H1 (cell line): ENCODE data around the gene LPGAT1. TPM values are rescaled to one million over a fixed set of nuclear protein-coding genes. Genes with fewer than 3 reads are reported as not detected.
"Not testable (repeated sequence)": the region's sequence is repeated elsewhere in the genome, so short reads cannot be mapped to it uniquely, and the experiment has no call there.

ENCODE experiments used
- CTCF ChIA-PET: fragments of 300-600 bp; sonication (Branson Sonifier 250); formaldehyde crosslinking; loops from one replicate; lab custom pipeline; 2021; ENCODE audit not compliant: partially characterized antibody; lab: Charles Lee
- POLR2A ChIA-PET: fragments of 300-600 bp; sonication (Branson Sonifier 250); formaldehyde crosslinking; loops from one replicate; lab custom pipeline; 2021; ENCODE audit warnings: inconsistent platforms; ENCODE audit not compliant: partially characterized antibody; lab: Charles Lee
- DNase-seq, 2 experiments: peaks; one replicate each; pipeline versions ENCODE4 v3.0.0 to v3.0.0-alpha.2; 2010 to 2022; ENCODE audit warnings: low spot score in 2 of 2, low read depth in 1 of 2, mixed read lengths in 1 of 2
- FAIRE-seq: peaks from 2 replicates; lab custom pipeline; 2011; peaks lifted over from hg19 to GRCh38; lab: Jason Lieb, UNC
- H2AFZ ChIP-seq: 2 replicates; pipeline ENCODE4 v1.8.1; 2012; ENCODE audit warnings: low read length, inconsistent platforms
- H2AK5ac ChIP-seq: 2 replicates; pipeline ENCODE4 v1.6.1; 2013; ENCODE audit warnings: low read depth, low read length
- H2BK120ac ChIP-seq: replicated peaks from 2 replicates; pipeline ENCODE3; 2013; ENCODE audit warnings: low read depth, low read length, inconsistent platforms
- H2BK12ac ChIP-seq: 2 replicates; pipeline ENCODE4 v1.6.1; 2013; ENCODE audit warnings: low read depth, low read length
- H2BK15ac ChIP-seq: 2 replicates; pipeline ENCODE4 v1.6.1; 2013; ENCODE audit warnings: low read length
- H2BK20ac ChIP-seq: 2 replicates; pipeline ENCODE4 v1.6.1; 2013; ENCODE audit warnings: low read length
- H2BK5ac ChIP-seq: 2 replicates; pipeline ENCODE4 v1.6.1; 2013; ENCODE audit warnings: low read depth, low read length
- H3K14ac ChIP-seq: 2 replicates; pipeline ENCODE4 v1.6.1; 2013; ENCODE audit warnings: inconsistent platforms; ENCODE audit not compliant: insufficient read length
- H3K18ac ChIP-seq: 2 replicates; pipeline ENCODE4 v1.6.1; 2013; ENCODE audit warnings: low read length; ENCODE audit errors: extremely low read depth
- H3K23ac ChIP-seq: 2 replicates; pipeline ENCODE4 v1.6.1; 2013; ENCODE audit warnings: inconsistent platforms; ENCODE audit not compliant: insufficient read length
- H3K23me2 ChIP-seq: 2 replicates; pipeline ENCODE4 v1.6.1; 2013; ENCODE audit warnings: low read depth, low read length
- H3K27ac ChIP-seq: 2 replicates; pipeline ENCODE4 v1.6.1; 2011; ENCODE audit warnings: low read depth, low read length, inconsistent platforms
- H3K27me3 ChIP-seq, 4 experiments: replicated peaks in 1 of 4; 1 replicate in 1 of 4; 2 replicates in 3 of 4; pipeline versions ENCODE4 v1.6.1 to v1.8.1; 2011 to 2013; ENCODE audit warnings: low read length in 3 of 4, mild to moderate bottlenecking in 3 of 4, inconsistent platforms in 2 of 4, mixed read lengths in 2 of 4, moderate library complexity in 1 of 4; ENCODE audit not compliant: control insufficient read depth in 3 of 4, insufficient read depth in 3 of 4; ENCODE audit errors: extremely low read depth in 1 of 4
- H3K36me3 ChIP-seq, 4 experiments: 2 replicates each; pipeline versions ENCODE4 v1.6.1 to v1.8.1; 2011 to 2013; ENCODE audit warnings: mild to moderate bottlenecking in 4 of 4, low read length in 3 of 4, moderate library complexity in 2 of 4, control low read depth in 1 of 4, inconsistent platforms in 1 of 4; ENCODE audit not compliant: insufficient read depth in 4 of 4, control insufficient read depth in 2 of 4
- H3K4ac ChIP-seq: replicated peaks from 2 replicates; pipeline ENCODE3; 2013; ENCODE audit warnings: low read length, low read depth, mixed read lengths, inconsistent platforms; ENCODE audit not compliant: insufficient read length
- H3K4me1 ChIP-seq, 4 experiments: replicated peaks in 1 of 4; 1 replicate in 1 of 4; 2 replicates in 3 of 4; pipeline versions ENCODE4 v1.6.1 to v1.8.1; 2011 to 2013; ENCODE audit warnings: low read length in 3 of 4, inconsistent platforms in 2 of 4, mixed read lengths in 1 of 4; ENCODE audit not compliant: insufficient read depth in 4 of 4, control insufficient read depth in 3 of 4
- H3K4me2 ChIP-seq, 2 experiments: 2 replicates each; pipeline versions ENCODE4 v1.6.1 to v1.8.1; 2011 to 2013; ENCODE audit warnings: low read depth in 2 of 2, low read length in 2 of 2, control low read depth in 1 of 2, inconsistent platforms in 1 of 2, mild to moderate bottlenecking in 1 of 2; ENCODE audit not compliant: insufficient read depth in 1 of 2
- H3K4me3 ChIP-seq, 4 experiments: fragments of 200-600, 300-600 bp in 1 of 4; sonication (generic), shearing (Covaris generic), sonication (Bioruptor Twin) in 1 of 4; 2 replicates each; pipeline versions ENCODE4 v1.5.1 to v1.8.1; 2011 to 2016; ENCODE audit warnings: low read length in 4 of 4, low read depth in 3 of 4, control low read depth in 2 of 4, inconsistent platforms in 2 of 4, mild to moderate bottlenecking in 2 of 4, mixed read lengths in 1 of 4, moderate library complexity in 1 of 4; ENCODE audit not compliant: insufficient read depth in 2 of 4; ENCODE audit errors: extremely low read depth in 1 of 4
- H3K56ac ChIP-seq: replicated peaks from 2 replicates; pipeline ENCODE3; 2013; ENCODE audit warnings: low read depth, mild to moderate bottlenecking, mixed read lengths, low read length, inconsistent platforms; ENCODE audit not compliant: insufficient read length
- H3K79me1 ChIP-seq: 2 replicates; pipeline ENCODE4 v1.6.1; 2013; ENCODE audit warnings: low read depth, low read length, control low read depth
- H3K79me2 ChIP-seq, 2 experiments: 2 replicates each; pipeline versions ENCODE4 v1.6.1 to v1.8.1; 2012 to 2013; ENCODE audit warnings: low read length in 2 of 2, mild to moderate bottlenecking in 2 of 2, inconsistent platforms in 1 of 2; ENCODE audit not compliant: insufficient read depth in 2 of 2, control insufficient read depth in 1 of 2
- H3K9ac ChIP-seq, 4 experiments: replicated peaks in 1 of 4; 1 replicate in 1 of 4; 2 replicates in 3 of 4; pipeline versions ENCODE4 v1.6.1 to v1.8.1; 2011 to 2013; ENCODE audit warnings: low read depth in 3 of 4, low read length in 3 of 4, control low read depth in 2 of 4, mild to moderate bottlenecking in 2 of 4, moderate library complexity in 2 of 4, inconsistent platforms in 1 of 4; ENCODE audit errors: extremely low read depth in 1 of 4
- H3K9me3 ChIP-seq, 2 experiments: 2 replicates each; pipeline versions ENCODE4 v1.6.1 to v1.8.1; 2012 to 2013; ENCODE audit warnings: mild to moderate bottlenecking in 2 of 2, moderate library complexity in 2 of 2, control low read depth in 1 of 2, inconsistent platforms in 1 of 2, low read depth in 1 of 2, low read length in 1 of 2, mixed read lengths in 1 of 2; ENCODE audit not compliant: insufficient read depth in 2 of 2
- H4K20me1 ChIP-seq, 2 experiments: replicated peaks in 1 of 2; 2 replicates each; pipeline versions ENCODE3 to v1.8.1; 2011 to 2013; ENCODE audit warnings: inconsistent platforms in 2 of 2, low read length in 2 of 2, mild to moderate bottlenecking in 1 of 2; ENCODE audit not compliant: insufficient read depth in 2 of 2, control insufficient read depth in 1 of 2
- H4K5ac ChIP-seq: 2 replicates; pipeline ENCODE4 v1.6.1; 2013; ENCODE audit warnings: low read length, low read depth, mixed read lengths, inconsistent platforms; ENCODE audit not compliant: insufficient read length
- H4K8ac ChIP-seq: 2 replicates; pipeline ENCODE4 v1.8.0; 2013; ENCODE audit warnings: mild to moderate bottlenecking, moderate library complexity, low read length, inconsistent platforms; ENCODE audit not compliant: insufficient read depth; ENCODE audit errors: extremely low read depth
- H4K91ac ChIP-seq: replicated peaks from 2 replicates; pipeline ENCODE3; 2013; ENCODE audit warnings: low read length, mixed read lengths, inconsistent platforms; ENCODE audit not compliant: insufficient read length
- EP300 ChIP-seq, 2 experiments: IDR thresholded peaks; 1 replicate in 1 of 2; 2 replicates in 1 of 2; pipeline ENCODE4 v1.6.1; 2011 to 2012; ENCODE audit warnings: low read depth in 2 of 2, low read length in 2 of 2, mild to moderate bottlenecking in 2 of 2, borderline replicate concordance in 1 of 2, inconsistent platforms in 1 of 2, moderate library complexity in 1 of 2
- YY1 ChIP-seq: IDR thresholded peaks from 2 replicates; pipeline ENCODE4 v1.6.1; 2011; ENCODE audit warnings: low read depth, mild to moderate bottlenecking, low read length
- WGBS, 2 experiments: shearing (Covaris generic) in 1 of 2; methylation state at CpG; one replicate each; pipeline versions ENCODE4 v1.1.6 to v1.1.7; 2013 to 2015; ENCODE audit warnings: low lambda C conversion rate in 2 of 2, mixed read lengths in 2 of 2, inconsistent platforms in 1 of 2, low coverage in 1 of 2, missing lambda C conversion rate in 1 of 2; ENCODE audit not compliant: insufficient replicate concordance in 2 of 2, insufficient coverage in 1 of 2, insufficient read length in 1 of 2; ENCODE audit errors: extremely low coverage in 1 of 2, missing lambda C conversion rate in 1 of 2; 5-methylcytosine and 5-hydroxymethylcytosine counted together
- polyA plus RNA-seq, 7 experiments: library from polyadenylated mRNA; depleted of rRNA in 3 of 7; stranded (reverse) in 5 of 7; unstranded in 2 of 7; fragments of >200 nt in 5 of 7; fragments of 200-250 nt in 2 of 7; gene quantifications; 1 replicate in 5 of 7; 2 replicates in 1 of 7; 4 replicates in 1 of 7; pipeline versions ENCODE4 v1.2.1 to v1.2.3, GENCODE V29; 2011 to 2013; ENCODE audit warnings: missing spikeins in 2 of 7, mixed read lengths in 2 of 7
- total RNA-seq: library from RNA; stranded (reverse); fragmentation: NEBNext Ultra II Directional; extraction: Animal tissue kit (Norgen Biotek cat#: 25700); gene quantifications from 2 replicates; pipeline ENCODE4 v1.2.1, GENCODE V29; 2021
- TF ChIP-seq, protein P1 (sequence below): IDR thresholded peaks from 2 replicates; pipeline ENCODE4 v1.6.1; 2012; ENCODE audit warnings: inconsistent platforms
- TF ChIP-seq, protein P2 (sequence below), 3 experiments: IDR thresholded peaks; 1 replicate in 2 of 3; 2 replicates in 1 of 3; pipeline versions ENCODE4 v1.5.1 to v1.6.1; 2011; ENCODE audit warnings: low read length in 3 of 3, mild to moderate bottlenecking in 3 of 3, inconsistent platforms in 2 of 3, low read depth in 1 of 3, moderate library complexity in 1 of 3; ENCODE audit not compliant: insufficient read depth in 1 of 3; ENCODE audit errors: control extremely low read depth in 1 of 3

LPGAT1 gene
- total and polyA plus RNA-seq, 2 of the 8 experiments (the other 6 are each of a cell fraction or from before 2014, with no cell fraction given) = 2.3 to 13.5 TPM

DNA sequence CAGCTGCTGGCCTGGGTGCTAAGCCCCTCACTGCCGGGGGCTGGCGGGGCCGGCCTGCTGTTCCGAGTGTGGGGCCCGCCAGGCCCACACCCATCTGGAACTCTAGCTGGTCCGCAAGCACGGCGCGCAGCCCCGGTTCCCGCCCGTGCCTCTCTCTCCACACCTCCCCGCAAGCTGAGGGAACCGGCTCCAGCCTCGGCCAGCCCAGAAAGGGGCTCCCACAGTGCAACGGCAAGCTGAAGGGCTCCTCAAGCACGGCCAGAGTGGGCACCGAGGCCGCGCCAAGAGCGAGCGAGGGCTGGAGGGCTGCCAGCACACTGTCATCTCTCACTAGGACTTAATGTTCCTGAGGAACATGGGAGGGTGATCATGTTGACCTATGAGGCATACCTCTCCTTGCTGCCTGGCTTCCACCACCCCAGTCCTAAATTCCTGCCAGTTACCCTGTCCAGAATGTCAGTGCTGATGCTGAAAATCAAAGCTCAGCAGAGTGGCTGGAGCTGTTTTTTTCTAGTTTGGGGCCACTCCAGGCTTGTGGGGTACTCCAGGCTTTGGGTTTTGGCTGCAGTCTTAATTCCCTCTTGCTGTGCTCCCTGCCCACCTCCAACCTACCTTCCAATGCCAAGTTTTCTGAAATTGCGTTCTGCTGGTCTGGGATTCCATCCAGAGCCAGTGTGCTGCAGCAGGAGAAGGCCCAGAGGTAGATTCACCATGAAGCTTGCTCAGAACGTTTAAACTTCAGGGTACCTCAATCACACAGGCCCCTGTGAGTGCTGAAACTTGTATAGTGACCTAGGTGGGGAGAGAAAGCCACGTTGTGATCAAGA is 44.2 kb upstream of the LPGAT1 start (continued):
- TF ChIP-seq YY1 = no peak
- TF ChIP-seq, protein P1, sequence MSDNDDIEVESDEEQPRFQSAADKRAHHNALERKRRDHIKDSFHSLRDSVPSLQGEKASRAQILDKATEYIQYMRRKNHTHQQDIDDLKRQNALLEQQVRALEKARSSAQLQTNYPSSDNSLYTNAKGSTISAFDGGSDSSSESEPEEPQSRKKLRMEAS = no peak
- no peak for TF ChIP-seq EP300 (IDR thresholded peaks at IDR 0.05; ENCODE audit: borderline replicate concordance in 1 of 2, low read depth in 2 of 2, low read length in 2 of 2)
- TF ChIP-seq, protein P2, sequence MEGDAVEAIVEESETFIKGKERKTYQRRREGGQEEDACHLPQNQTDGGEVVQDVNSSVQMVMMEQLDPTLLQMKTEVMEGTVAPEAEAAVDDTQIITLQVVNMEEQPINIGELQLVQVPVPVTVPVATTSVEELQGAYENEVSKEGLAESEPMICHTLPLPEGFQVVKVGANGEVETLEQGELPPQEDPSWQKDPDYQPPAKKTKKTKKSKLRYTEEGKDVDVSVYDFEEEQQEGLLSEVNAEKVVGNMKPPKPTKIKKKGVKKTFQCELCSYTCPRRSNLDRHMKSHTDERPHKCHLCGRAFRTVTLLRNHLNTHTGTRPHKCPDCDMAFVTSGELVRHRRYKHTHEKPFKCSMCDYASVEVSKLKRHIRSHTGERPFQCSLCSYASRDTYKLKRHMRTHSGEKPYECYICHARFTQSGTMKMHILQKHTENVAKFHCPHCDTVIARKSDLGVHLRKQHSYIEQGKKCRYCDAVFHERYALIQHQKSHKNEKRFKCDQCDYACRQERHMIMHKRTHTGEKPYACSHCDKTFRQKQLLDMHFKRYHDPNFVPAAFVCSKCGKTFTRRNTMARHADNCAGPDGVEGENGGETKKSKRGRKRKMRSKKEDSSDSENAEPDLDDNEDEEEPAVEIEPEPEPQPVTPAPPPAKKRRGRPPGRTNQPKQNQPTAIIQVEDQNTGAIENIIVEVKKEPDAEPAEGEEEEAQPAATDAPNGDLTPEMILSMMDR (IDR thresholded peaks at IDR 0.05; ENCODE audit: control extremely low read depth in 1 of 3, insufficient read depth in 1 of 3, low read depth in 1 of 3, low read length in 3 of 3) = no peak

DNA sequence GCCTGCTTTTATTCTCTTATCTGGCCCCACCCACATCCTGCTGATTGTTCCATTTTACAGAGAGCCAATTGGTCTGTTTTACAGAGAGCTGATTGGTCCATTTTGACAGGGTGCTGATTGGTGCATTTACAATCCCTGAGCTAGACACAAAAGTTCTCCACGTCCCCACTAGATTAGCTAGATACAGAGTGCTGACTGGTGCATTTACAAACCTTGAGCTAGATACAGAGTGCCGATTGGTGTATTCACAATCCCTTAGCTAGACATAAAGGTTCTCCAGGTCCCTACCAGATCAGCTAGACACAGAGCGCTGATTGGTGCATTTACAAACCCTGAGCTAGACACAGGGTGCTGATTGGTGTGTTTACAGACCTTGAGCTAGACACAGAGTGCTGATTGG is 43.2 kb upstream of the LPGAT1 start:
- FAIRE-seq = not testable (repeated sequence)
- CTCF ChIA-PET = interaction anchor here (1.1 to 1.3 kb wide), 2 partner anchors 12 to 21 kb away, joined by 3 read pairs; no protein-coding TSS in a partner anchor
- WGBS, 2 experiments = 79% methylated on average over 3 of the region's 3 CpGs; no CpG with 5 or more reads in 1 of the 2 experiments

More for the DNA sequence above, 43.2 kb upstream of the LPGAT1 start:
- DNase-seq, H3K36me3 ChIP-seq, H2AFZ ChIP-seq, H3K79me1 ChIP-seq, H3K27me3 ChIP-seq, H3K27ac ChIP-seq, H3K4ac ChIP-seq, H3K18ac ChIP-seq, H3K4me2 ChIP-seq, H3K9ac ChIP-seq, H3K23me2 ChIP-seq, H3K23ac ChIP-seq, H4K91ac ChIP-seq, H2BK120ac ChIP-seq, H2AK5ac ChIP-seq, H2BK15ac ChIP-seq, H4K20me1 ChIP-seq, H2BK12ac ChIP-seq, H3K9me3 ChIP-seq, H3K79me2 ChIP-seq, H2BK20ac ChIP-seq, H4K5ac ChIP-seq, H4K8ac ChIP-seq, H3K4me3 ChIP-seq, H3K4me1 ChIP-seq, H3K14ac ChIP-seq, H3K56ac ChIP-seq, H2BK5ac ChIP-seq: not testable (repeated sequence)
- POLR2A ChIA-PET = interaction anchor here (0.8 to 0.9 kb wide), 2 partner anchors 11 to 71 kb away, joined by 3 read pairs; no protein-coding TSS in a partner anchor
